GM18907 (cell line): Measurements from ENCODE around the gene NUDT8.
"Not testable (repeated sequence)": the region's sequence is repeated elsewhere in the genome, so short reads cannot be mapped to it uniquely, and the experiment has no call there.

ENCODE experiments used
- ATAC-seq: cut with Tn5 transposase; IDR thresholded peaks from one replicate; pipeline ENCODE4 v1.9.1; 2021; ENCODE audit warnings: mild to moderate bottlenecking, moderate library complexity; ENCODE audit not compliant: unreplicated experiment

Gene NUDT8

DNA sequence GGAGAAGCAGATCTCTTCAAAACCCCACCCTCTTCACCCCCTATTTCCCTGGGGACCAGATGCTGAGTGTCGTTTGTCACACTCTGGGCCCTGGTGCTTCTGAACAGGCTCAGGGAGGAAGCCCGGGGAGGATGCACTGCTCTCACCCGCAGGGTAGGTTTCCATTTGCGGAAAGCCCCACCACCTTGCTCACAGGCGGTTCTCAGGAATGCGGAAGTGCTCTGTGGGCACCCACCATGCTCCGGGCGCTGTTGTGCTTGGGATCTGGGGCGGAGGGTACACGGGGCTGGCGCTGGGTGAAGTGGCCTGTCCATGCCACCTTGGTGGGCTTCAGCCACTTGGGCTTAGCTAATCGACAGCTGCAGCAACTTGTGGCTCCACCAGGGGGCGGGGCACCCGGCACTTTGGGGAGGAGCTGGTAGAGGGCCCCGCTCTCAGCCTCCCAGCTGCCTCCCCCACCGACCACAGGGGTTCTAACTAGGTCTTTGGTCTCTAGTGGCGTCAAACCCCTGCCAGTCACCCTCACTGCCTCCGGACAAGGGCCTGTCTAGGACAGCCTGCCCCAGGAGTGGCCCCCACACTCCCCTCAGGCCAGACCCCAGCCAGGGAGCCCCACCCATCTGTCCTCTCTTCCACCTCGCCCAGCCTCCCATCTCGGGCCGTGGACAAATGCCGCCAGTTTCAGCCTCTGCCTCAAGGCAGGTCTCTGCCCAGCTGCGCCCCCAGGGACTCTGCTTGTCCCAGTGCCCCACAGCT lies 15.6 kb downstream of the NUDT8 start:
- peak; percentile 77 for ATAC-seq

GRCh38 chr11:67613313-67613959 lies 16.3 kb downstream of the NUDT8 start:
- ATAC-seq: no peak

DNA sequence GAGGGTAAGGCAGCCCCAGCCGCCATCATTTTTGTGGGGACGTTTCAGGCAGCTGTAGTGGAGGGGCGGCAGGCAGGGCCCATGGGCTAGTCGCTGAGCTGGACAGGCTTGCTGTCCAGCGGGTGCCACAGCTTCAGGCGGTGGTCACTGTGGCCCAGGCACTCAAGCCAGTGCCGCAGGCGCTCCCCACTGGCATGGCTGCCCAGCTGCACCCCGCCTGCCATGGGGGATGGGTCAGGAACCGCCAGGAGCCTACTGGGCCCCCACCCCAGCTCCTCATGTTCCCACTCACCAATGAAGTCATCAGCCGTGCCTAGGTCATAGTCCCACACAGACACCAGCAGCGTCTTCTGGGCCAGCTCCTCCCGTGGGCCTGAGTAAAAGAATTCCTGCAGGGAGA lies 17.0 kb downstream of the NUDT8 start:
- ATAC-seq: no peak

DNA sequence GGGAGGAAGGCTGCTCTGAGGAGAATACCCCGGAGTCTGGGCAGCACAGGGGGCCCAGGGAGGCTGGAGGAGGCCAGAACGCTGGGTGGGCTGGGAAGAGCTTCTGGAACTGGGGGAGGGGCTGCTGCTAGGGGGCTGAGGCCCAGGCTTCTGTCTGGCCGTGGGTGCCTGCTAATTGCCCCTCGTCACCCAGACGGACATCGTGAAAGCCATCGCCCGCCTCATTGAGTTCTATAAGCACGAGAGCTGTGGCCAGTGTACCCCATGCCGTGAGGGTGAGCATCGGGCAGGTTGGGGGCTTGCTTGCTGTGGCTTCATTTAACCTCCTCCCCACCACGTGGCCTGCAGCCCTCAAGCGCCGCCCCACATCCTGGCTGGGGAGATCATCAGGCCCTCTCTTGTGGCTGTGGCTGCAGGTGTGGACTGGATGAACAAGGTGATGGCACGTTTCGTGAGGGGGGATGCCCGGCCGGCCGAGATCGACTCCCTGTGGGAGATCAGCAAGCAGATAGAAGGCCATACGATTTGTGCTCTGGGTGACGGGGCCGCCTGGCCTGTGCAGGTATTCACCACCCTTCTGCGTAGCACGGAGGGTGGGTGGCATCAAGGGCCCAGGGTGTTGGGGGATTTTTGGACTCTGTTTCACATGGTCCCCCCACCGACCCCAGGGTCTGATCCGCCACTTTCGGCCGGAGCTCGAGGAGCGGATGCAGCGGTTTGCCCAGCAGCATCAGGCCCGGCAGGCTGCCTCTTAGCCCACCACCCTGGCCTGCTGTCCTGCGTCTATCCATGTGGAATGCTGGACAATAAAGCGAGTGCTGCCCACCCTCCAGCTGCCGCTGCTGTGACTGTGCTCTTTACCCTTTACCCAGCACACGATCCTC lies 17.8 kb downstream of the NUDT8 start:
- ATAC-seq: no peak

GRCh38 chr11:67611165-67611564 lies 18.6 kb downstream of the NUDT8 start:
- ATAC-seq: no peak

DNA sequence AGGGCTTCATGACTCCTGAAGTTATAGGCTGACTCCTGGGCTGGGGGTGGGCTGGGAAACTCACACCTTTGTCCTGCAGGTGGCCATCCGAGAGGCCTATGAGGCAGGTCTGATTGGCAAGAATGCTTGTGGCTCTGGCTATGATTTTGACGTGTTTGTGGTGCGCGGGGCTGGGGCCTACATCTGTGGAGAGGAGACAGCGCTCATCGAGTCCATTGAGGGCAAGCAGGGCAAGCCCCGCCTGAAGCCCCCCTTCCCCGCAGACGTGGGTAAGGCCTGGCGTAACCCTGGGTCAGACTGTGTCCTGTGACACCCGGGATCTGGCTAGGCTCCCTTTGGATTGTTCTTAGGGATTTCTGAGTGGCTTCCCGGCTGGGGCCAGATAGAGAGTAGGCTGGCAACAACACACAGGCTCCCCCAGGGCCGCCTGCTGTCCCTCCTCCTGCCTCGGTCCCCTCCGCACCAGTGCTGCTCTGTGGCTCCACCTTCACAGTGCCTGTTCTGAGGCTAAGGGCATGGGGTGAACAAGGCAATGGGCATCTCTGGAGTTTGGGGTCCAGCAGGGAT lies 19.4 kb downstream of the NUDT8 start:
- no peak for ATAC-seq

- ATAC-seq: no peak
Measured at GRCh38 chr11:67609316-67609715, 20.4 kb downstream of the NUDT8 start.

GRCh38 chr11:67608486-67608885 lies 21.3 kb downstream of the NUDT8 start:
- ATAC-seq: no peak

GRCh38 chr11:67607507-67607906 lies 22.2 kb downstream of the NUDT8 start:
- no peak for ATAC-seq

DNA sequence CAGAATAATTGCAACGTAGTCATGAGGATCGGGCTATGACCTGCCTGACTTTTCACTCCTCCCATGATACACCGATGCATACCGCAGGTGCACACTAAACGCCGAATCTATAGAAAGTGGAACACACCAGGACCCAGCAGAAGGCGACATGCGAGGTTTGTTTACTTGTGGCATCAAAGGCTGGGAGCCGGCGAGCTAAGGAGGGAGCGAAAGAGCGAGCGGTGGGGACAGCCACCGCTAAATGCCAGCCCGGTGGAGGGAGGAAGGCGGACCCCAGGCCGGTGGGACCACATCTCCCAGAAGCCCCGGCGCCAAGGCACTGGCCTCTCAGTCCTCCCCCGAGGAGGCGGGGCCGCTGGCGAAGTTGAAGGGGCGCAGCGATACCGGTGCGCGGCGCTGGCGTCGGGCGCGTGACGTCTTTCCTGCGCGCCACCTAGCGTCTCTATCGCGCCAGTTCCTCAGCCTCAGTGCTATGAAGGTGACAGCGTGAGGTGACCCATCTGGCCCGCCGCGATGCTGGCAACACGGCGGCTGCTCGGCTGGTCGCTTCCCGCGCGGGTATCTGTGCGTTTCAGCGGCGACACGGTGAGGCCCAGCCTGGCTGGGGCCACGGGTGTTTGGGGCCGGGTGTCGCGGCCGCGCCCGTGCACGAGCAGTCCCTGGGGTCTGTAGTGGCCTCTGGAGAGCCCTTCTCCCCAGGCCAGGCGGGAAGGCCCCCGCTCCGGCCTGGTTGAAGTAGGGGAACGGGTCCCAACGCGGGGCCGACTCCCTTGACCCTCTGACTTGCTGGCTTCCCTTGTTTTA lies 23.0 kb downstream of the NUDT8 start, which contains the start of gene NDUFV1:
Gene NDUFV1 (plus strand): TSS at position 445 of the 804 bp plus-strand sequence. CDS start 69 bp downstream, at position 514.
- peak; percentile 90 for ATAC-seq

DNA sequence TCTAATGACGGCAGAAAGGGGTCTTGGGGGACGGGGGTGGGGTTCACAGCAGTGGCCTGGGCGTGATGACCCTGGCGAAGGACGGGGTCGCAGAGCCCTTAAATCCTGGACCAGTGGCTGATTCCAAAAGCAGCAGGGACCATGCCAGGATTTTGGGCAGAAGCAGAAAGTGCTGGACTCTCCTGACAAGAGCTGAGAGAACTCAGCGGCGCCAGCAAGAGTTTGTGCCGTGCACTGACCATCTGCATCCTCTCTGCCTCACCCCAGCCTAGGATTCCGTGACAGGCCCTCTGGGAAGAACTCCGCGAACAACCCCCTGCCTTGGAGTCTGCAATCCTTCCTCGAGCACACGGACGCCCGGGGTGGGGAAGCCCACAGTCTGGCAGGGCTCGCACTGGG lies 23.6 kb downstream of the NUDT8 start:
- no peak for ATAC-seq

- ATAC-seq: no peak
Measured at GRCh38 chr11:67605231-67606011, 24.3 kb downstream of the NUDT8 start.

- no peak for ATAC-seq
Measured at GRCh38 chr11:67604815-67605214, 24.9 kb downstream of the NUDT8 start.

- not testable (repeated sequence) for ATAC-seq
Measured at GRCh38 chr11:67604119-67604518, 25.6 kb downstream of the NUDT8 start.

DNA sequence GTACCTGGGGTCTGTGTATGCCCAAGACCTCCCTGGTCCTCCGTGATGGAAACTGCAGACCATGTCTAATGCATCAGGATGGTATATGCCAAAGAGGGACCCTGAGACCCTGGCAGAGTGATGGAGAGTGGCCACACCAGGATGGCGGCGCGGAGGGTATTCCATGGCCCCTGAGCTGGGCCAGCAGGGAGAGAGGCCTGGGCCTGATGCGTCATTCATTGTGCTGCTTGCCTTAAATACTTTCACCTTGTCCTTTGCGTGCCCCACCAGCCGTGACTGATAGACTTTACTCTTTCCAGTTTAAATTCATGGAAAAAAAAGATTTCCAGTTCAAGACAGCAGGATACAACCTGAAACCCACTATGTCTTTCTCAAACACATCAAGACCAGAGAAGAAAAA lies 28.6 kb downstream of the NUDT8 start:
- no peak for ATAC-seq

DNA sequence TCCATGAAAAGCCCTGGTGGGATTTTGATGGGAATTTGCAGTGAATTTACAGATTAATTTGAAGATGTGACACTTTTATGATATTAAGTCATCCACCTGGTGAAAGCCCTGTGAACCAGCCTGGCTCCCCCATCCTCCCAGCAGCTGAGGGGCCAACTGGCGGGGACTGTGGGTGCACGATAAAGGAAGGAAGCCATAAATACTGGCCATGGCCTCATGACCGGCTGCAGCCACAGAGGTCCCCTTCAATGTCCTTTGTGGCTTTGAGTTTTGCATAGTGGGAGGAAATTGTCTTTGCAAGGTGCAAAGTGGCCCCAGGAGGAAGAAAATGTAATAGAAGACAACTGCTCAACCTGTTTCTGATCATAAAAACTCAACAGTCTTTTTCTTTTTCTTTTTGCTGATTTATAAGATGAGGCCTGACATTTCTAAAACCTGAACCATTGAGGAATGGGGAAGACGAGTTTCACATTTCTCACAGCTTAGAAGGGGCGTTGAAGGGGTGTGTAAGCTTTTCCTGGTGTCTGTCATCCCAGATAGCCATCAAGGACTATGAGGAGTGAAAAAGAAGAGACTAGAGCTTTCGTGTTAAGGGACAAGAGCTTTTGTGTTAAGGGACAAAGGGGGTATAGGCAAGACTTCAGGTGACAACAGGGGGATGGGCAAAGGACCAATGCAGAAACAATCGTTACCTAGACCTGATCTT lies 29.3 kb downstream of the NUDT8 start:
- peak; percentile 61 for ATAC-seq

DNA sequence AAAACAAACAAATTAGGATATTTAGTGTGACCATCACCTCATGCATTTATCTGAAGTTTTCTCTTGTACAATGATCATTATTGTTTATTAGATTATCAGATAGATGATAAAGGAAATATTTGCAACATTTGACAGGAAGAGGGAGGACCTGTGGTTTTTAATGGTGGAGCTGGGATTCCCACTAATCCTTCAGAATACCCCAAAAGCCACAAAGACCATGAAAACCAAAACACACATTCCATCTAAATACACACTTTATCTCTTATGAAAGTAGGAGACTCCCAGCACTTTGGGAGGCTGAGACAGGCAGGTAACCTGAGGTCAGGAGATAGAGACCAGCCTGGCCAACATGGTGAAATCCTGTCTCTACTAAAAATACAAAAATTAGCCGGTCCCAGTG lies 30.6 kb downstream of the NUDT8 start:
- no peak for ATAC-seq

DNA sequence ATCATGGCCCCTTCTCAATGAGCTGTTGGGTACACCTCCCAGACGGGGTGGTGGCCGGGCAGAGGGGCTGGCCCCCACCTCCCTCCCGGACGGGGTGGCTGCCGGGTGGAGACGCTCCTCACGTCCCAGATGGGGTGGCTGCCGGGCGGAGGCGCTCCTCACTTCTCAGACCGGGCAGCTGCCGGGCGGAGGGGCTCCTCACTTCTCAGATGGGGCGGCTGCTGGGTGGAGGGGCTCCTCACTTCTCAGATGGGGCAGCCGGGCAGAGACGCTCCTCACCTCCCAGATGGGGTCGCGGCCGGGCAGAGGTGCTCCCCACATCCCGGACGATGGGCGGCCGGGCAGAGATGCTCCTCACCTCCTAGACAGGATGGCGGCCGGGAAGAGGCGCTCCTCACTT lies 31.8 kb downstream of the NUDT8 start:
- not testable (repeated sequence) for ATAC-seq

DNA sequence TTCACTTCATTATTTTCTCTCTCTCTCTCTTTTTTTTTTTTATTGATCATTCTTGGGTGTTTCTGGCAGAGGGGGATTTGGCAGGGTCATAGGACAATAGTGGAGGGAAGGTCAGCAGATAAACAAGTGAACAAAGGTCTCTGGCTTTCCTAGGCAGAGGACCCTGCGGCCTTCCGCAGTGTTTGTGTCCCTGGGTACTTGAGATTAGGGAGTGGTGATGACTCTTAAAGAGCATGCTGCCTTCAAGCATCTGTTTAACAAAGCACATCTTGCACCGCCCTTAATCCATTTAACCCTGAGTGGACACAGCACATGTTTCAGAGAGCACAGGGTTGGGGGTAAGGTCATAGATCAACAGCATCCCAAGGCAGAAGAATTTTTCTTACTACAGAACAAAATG lies 32.3 kb downstream of the NUDT8 start:
- not testable (repeated sequence) for ATAC-seq
